Measurements from ENCODE around the gene OR8S1. TPM values are rescaled to one million over a fixed set of nuclear protein-coding genes. Genes with fewer than 3 reads are reported as not detected.
A peak's percentile ranks its signal among the peaks of the same experiment; 100 is the strongest.
"Not testable (repeated sequence)": the region's sequence is repeated elsewhere in the genome, so short reads cannot be mapped to it uniquely, and the experiment has no call there.

OR8S1 gene
- polyA plus RNA-seq, 10 donors = not detected

DNA sequence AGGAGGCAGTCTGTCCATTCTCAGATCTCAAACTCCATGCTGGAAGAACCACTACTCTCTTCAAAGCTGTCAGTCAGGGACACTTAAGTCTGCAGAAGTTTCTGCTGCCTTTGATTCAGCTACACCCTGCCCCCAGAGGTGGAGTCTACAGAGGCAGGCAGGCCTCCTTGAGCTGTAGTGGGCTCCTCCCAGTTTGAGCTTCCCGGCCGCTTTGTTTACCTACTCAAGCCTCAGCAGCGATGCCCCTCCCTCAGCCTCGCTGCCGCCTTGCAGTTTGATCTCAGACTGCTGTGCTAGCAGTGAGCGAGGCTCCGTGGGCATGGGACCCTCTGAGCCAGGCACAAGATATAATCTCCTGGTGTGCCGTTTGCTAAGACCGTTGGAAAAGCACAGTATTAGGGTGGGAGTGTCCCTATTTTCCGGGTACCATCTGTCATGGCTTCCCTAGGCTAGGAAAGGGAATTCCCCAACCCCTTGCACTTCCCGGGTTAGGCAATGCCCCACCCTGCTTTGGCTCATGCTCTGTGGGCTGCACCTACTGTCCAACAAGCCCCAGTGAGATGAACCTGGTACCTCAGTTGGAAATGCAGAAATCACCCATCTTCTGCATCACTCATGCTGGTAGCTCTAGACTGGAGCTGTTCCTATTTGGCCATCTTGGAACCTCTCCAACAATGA is 28.4 kb downstream of the OR8S1 start:
- DNase-seq = not testable (repeated sequence)

DNA sequence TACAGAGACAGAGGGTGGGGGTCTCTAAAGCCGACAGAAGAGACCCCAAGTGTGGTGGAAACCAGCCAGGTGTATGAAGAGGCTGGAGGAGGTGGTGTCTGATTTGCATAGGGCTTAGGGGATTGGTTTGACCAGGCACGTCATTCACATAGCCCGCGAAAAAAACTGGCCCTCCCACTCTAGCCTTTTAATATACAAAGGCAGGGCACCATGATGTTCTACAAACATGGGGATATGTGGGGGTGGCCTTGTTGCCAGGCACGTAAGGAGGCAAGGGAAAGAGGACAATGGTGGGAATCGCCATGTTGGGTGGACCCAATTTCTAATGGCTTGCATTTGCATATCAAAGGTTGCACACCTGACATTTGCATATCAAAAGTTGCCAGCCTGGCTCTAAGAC is 31.2 kb downstream of the OR8S1 start:
- DNase-seq = no peak

DNA sequence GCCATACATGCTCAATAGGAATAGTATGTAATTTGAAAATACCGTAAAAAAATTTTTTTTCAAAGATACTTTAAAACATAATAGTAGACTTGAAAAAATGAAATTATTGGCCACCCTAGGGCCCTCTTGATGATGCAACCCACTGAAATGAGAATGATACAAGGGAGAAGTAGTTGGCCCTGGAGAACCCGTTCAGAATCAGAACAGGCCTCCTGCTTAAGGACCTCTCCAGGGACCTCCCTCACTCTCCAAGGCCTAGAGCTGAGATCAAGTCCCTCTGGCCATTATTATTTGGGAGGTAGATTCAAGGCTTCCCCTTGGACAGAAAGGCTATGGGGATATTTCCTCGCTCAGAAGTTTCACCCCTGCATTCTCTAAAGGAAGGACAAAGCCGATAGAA is 32.5 kb downstream of the OR8S1 start:
- no peak for DNase-seq

DNA sequence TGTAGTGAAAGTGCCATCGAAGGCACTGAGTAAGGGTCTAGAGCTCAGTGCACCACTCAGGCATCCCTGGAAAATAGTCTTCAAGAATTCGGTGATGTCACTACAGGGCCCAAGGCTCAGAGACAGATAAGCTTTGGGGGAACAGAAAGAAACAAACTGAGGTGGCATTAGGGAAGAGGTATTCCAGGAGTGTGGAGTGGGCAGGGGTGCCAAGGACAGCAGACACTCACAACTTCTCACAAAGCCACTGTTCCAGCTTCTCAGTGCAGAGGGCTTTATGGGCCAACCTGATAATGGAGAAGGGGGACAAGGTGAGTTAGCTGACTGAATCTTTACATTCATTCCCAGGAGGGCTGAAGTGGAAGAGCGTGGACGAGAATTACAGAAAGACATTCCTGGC is 42.3 kb downstream of the OR8S1 start:
- DNase-seq = no peak

DNA sequence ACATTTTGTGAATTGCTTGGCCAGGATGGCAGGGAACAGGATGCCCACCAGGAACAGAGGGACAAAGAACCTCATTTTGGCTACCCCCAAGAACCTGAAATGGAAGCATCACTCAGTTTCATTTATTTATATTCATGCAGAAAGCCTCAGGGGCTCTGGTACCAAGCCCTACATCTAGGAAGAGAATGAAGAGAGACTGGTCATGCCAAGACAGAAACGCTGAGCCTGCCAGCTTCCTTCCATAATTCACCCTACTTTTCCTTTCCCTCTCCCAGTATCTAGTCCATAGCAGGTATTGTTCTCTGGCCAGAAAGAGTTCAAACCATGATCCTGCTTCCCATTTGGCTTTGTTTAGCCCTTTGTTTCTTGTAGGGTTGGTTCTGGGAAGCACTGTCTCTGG is 44.5 kb downstream of the OR8S1 start, which contains the start of gene LALBA:
TSS of gene LALBA (minus strand) at position 101 of the 400 bp plus-strand sequence. CDS start at position 75, 26 bp downstream.
- DNase-seq = no peak

DNA sequence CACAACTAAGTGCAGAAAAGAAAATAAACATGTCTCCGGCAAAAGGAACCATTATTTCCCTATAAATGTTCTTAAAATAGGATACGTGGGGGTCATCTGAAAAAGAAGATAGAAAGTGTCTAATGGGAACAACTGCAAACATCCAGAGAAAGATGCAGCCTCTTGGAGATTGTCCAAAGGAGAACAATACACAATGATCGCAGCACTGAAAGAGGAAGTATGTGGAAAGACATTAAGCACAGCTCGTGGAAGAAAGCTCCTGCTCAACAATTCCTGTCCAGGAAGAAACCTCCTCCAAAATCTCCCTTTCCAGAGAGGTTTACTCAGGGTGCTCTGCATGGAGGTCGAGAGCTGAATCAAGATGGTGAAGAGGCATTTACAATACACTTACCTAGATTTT is 46.9 kb downstream of the OR8S1 start:
- DNase-seq = peak in 1 of 3 donors; percentile 4

Other genes with a start within 250 kb of the OR8S1 start
- 10 to 100 TPM; 12.8 to 21.8 (median 14.4) TPM for gene ZNF641, start 174.7 kb upstream of the OR8S1 start, polyA plus RNA-seq (ENCODE audit: insufficient read length in 10 of 10)
- gene ANP32D, start 53.1 kb upstream of the OR8S1 start, polyA plus RNA-seq (ENCODE audit: insufficient read length in 10 of 10) = not detected
- gene C12orf54, start 43.1 kb upstream of the OR8S1 start, polyA plus RNA-seq (ENCODE audit: insufficient read length in 10 of 10) = under 1 TPM in 6 of 10 donors, not detected in 4; 0.29 to 0.60 (median 0.43) TPM
- gene LALBA, start 44.4 kb downstream of the OR8S1 start, polyA plus RNA-seq (ENCODE audit: insufficient read length in 10 of 10) = not detected
- gene KANSL2, start 156.6 kb downstream of the OR8S1 start, polyA plus RNA-seq (ENCODE audit: insufficient read length in 10 of 10) = 10 to 100 TPM; 26.0 to 40.2 (median 34.1) TPM
- gene CCNT1, start 191.1 kb downstream of the OR8S1 start, polyA plus RNA-seq (ENCODE audit: insufficient read length in 10 of 10) = 10 to 100 TPM; 12.5 to 22.9 (median 18.9) TPM